OCI-LY3 (cell line): ENCODE data around the gene CDC14A.

Experiments used
- CTCF ChIP-seq: fragments of 200-600, 300-600 bp; sonication (generic); IDR thresholded peaks from 2 replicates; pipeline ENCODE4 v1.5.1; 2014; ENCODE audit warnings: antibody characterized with exemption, low read length, low read depth
- EZH2phosphoT487 ChIP-seq: fragments of 200-600 bp; shearing (Covaris generic); IDR thresholded peaks from 2 replicates; pipeline ENCODE4 v1.6.1; 2018; ENCODE audit warnings: antibody characterized with exemption, mixed run types, low read depth

- peak; percentile 69 for TF ChIP-seq CTCF
- no peak for TF ChIP-seq EZH2phosphoT487
Measured at GRCh38 chr1:100459358-100460114, 107.2 kb downstream of the CDC14A start.
